Measurements from ENCODE around the gene SCGB1D1. TPM values are rescaled to one million over a fixed set of nuclear protein-coding genes. Genes with fewer than 3 reads are reported as not detected.

Gene SCGB1D1
- total and polyA plus RNA-seq, 2 experiments from 2014 or later, result not detected

DNA sequence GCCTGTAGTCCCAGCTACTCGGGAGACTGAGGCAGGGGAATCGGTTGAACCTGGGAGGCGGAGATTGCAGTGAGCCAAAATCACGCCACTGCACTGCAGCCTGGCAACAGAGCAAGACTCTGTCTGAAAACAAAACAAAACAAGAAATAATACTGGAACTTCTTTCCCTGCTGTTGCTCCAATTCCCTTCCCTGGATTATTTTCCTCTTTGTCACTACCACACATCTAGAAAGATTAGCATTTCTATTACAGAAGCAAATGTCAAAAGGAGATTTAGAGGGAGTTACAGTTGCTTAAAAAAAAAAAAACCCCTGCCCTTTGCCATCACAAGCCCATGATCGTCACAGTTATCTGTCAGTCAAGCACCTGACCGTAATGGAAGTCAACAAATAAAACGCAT, 17.7 kb upstream of the SCGB1D1 start (continued):
- TF ChIP-seq, protein P1, sequence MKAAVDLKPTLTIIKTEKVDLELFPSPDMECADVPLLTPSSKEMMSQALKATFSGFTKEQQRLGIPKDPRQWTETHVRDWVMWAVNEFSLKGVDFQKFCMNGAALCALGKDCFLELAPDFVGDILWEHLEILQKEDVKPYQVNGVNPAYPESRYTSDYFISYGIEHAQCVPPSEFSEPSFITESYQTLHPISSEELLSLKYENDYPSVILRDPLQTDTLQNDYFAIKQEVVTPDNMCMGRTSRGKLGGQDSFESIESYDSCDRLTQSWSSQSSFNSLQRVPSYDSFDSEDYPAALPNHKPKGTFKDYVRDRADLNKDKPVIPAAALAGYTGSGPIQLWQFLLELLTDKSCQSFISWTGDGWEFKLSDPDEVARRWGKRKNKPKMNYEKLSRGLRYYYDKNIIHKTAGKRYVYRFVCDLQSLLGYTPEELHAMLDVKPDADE (IDR thresholded peaks at IDR 0.05), result no peak
- TF ChIP-seq POLR2AphosphoS5 (IDR thresholded peaks at IDR 0.05; ENCODE audit: low read depth) (no peak), JUNB (IDR thresholded peaks at IDR 0.05; ENCODE audit: unreplicated experiment) (no peak), ZNF114 (CRISPR knock-in tag; IDR thresholded peaks at IDR 0.05) (no peak), EZH2phosphoT487 (IDR thresholded peaks at IDR 0.05; ENCODE audit: unreplicated experiment) (no peak), NANOG (IDR thresholded peaks at IDR 0.05; ENCODE audit: borderline replicate concordance) (no peak), STAT1 (IDR thresholded peaks at IDR 0.05; ENCODE audit: unreplicated experiment) (no peak)

DNA sequence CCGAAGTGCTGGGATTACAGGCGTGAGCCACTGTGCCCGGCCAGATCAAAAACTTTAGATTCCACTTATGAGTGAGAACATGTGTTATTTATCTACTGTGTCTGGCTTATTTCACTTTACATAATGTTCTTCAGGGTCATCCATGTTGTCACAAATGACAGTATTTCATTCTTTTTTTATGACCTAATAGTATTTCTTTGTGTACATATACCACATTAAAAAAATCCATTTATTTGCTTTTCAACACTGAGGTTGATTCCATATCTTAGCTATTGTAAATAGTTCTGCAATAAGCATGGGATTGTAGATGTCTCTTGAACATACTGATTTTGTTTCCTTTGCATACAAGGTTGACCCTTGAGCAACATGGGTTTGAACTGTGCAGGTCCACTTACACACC, 13.2 kb upstream of the SCGB1D1 start:
- H3K9me2 ChIP-seq (ENCODE audit: insufficient read depth), result no peaks in the 10 kb centered on the region
- ATAC-seq, result no peak
- H3K36me3 Mint-ChIP-seq (ENCODE audit: low read depth), result no peaks in the 10 kb centered on the region
- no peak for TF ChIP-seq EZH2phosphoT487 (IDR thresholded peaks at IDR 0.05; ENCODE audit: unreplicated experiment)
- no peak for TF ChIP-seq NANOG (IDR thresholded peaks at IDR 0.05; ENCODE audit: borderline replicate concordance)
- no peak for TF ChIP-seq EZH2 (IDR thresholded peaks at IDR 0.05; ENCODE audit: low read depth, unreplicated experiment)
- TF ChIP-seq, protein P2, sequence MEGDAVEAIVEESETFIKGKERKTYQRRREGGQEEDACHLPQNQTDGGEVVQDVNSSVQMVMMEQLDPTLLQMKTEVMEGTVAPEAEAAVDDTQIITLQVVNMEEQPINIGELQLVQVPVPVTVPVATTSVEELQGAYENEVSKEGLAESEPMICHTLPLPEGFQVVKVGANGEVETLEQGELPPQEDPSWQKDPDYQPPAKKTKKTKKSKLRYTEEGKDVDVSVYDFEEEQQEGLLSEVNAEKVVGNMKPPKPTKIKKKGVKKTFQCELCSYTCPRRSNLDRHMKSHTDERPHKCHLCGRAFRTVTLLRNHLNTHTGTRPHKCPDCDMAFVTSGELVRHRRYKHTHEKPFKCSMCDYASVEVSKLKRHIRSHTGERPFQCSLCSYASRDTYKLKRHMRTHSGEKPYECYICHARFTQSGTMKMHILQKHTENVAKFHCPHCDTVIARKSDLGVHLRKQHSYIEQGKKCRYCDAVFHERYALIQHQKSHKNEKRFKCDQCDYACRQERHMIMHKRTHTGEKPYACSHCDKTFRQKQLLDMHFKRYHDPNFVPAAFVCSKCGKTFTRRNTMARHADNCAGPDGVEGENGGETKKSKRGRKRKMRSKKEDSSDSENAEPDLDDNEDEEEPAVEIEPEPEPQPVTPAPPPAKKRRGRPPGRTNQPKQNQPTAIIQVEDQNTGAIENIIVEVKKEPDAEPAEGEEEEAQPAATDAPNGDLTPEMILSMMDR (conservative IDR thresholded peaks at IDR 0.05; ENCODE audit: low read depth in 2 of 2), result no peak
- TF ChIP-seq, protein P3, sequence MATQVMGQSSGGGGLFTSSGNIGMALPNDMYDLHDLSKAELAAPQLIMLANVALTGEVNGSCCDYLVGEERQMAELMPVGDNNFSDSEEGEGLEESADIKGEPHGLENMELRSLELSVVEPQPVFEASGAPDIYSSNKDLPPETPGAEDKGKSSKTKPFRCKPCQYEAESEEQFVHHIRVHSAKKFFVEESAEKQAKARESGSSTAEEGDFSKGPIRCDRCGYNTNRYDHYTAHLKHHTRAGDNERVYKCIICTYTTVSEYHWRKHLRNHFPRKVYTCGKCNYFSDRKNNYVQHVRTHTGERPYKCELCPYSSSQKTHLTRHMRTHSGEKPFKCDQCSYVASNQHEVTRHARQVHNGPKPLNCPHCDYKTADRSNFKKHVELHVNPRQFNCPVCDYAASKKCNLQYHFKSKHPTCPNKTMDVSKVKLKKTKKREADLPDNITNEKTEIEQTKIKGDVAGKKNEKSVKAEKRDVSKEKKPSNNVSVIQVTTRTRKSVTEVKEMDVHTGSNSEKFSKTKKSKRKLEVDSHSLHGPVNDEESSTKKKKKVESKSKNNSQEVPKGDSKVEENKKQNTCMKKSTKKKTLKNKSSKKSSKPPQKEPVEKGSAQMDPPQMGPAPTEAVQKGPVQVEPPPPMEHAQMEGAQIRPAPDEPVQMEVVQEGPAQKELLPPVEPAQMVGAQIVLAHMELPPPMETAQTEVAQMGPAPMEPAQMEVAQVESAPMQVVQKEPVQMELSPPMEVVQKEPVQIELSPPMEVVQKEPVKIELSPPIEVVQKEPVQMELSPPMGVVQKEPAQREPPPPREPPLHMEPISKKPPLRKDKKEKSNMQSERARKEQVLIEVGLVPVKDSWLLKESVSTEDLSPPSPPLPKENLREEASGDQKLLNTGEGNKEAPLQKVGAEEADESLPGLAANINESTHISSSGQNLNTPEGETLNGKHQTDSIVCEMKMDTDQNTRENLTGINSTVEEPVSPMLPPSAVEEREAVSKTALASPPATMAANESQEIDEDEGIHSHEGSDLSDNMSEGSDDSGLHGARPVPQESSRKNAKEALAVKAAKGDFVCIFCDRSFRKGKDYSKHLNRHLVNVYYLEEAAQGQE (IDR thresholded peaks at IDR 0.05; ENCODE audit: unreplicated experiment), result no peak
- TF ChIP-seq, protein P4, sequence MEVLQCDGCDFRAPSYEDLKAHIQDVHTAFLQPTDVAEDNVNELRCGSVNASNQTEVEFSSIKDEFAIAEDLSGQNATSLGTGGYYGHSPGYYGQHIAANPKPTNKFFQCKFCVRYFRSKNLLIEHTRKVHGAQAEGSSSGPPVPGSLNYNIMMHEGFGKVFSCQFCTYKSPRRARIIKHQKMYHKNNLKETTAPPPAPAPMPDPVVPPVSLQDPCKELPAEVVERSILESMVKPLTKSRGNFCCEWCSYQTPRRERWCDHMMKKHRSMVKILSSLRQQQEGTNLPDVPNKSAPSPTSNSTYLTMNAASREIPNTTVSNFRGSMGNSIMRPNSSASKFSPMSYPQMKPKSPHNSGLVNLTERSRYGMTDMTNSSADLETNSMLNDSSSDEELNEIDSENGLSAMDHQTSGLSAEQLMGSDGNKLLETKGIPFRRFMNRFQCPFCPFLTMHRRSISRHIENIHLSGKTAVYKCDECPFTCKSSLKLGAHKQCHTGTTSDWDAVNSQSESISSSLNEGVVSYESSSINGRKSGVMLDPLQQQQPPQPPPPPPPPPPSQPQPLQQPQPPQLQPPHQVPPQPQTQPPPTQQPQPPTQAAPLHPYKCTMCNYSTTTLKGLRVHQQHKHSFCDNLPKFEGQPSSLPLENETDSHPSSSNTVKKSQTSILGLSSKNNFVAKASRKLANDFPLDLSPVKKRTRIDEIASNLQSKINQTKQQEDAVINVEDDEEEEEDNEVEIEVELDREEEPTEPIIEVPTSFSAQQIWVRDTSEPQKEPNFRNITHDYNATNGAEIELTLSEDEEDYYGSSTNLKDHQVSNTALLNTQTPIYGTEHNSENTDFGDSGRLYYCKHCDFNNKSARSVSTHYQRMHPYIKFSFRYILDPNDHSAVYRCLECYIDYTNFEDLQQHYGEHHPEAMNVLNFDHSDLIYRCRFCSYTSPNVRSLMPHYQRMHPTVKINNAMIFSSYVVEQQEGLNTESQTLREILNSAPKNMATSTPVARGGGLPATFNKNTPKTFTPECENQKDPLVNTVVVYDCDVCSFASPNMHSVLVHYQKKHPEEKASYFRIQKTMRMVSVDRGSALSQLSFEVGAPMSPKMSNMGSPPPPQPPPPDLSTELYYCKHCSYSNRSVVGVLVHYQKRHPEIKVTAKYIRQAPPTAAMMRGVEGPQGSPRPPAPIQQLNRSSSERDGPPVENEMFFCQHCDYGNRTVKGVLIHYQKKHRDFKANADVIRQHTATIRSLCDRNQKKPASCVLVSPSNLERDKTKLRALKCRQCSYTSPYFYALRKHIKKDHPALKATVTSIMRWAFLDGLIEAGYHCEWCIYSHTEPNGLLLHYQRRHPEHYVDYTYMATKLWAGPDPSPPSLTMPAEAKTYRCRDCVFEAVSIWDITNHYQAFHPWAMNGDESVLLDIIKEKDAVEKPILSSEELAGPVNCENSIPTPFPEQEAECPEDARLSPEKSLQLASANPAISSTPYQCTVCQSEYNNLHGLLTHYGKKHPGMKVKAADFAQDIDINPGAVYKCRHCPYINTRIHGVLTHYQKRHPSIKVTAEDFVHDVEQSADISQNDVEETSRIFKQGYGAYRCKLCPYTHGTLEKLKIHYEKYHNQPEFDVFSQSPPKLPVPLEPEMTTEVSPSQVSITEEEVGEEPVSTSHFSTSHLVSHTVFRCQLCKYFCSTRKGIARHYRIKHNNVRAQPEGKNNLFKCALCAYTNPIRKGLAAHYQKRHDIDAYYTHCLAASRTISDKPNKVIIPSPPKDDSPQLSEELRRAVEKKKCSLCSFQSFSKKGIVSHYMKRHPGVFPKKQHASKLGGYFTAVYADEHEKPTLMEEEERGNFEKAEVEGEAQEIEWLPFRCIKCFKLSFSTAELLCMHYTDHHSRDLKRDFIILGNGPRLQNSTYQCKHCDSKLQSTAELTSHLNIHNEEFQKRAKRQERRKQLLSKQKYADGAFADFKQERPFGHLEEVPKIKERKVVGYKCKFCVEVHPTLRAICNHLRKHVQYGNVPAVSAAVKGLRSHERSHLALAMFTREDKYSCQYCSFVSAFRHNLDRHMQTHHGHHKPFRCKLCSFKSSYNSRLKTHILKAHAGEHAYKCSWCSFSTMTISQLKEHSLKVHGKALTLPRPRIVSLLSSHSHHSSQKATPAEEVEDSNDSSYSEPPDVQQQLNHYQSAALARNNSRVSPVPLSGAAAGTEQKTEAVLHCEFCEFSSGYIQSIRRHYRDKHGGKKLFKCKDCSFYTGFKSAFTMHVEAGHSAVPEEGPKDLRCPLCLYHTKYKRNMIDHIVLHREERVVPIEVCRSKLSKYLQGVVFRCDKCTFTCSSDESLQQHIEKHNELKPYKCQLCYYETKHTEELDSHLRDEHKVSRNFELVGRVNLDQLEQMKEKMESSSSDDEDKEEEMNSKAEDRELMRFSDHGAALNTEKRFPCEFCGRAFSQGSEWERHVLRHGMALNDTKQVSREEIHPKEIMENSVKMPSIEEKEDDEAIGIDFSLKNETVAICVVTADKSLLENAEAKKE (CRISPR knock-in tag; IDR thresholded peaks at IDR 0.05), result no peak
- no peak for TF ChIP-seq STAT1 (IDR thresholded peaks at IDR 0.05; ENCODE audit: unreplicated experiment)
- TF ChIP-seq ZNF331 (CRISPR knock-in tag; IDR thresholded peaks at IDR 0.05; ENCODE audit: low read depth), result no peak
- TF ChIP-seq CREB1 (CRISPR knock-in tag; IDR thresholded peaks at IDR 0.05; ENCODE audit: low read depth), result no peak
- TF ChIP-seq JUNB (IDR thresholded peaks at IDR 0.05; ENCODE audit: unreplicated experiment), result no peak
- no peak for TF ChIP-seq POLR2AphosphoS5 (IDR thresholded peaks at IDR 0.05; ENCODE audit: low read depth)

More for the DNA sequence above, 13.2 kb upstream of the SCGB1D1 start:
- Histone ChIP-seq H3K27me3 (ENCODE audit: insufficient read depth) (no peaks in the 10 kb centered on the region), H3K4me2 (no peak overlapping the region), H3K4me3 (no peak overlapping the region), H3K4me1 (ENCODE audit: insufficient read depth) (no peaks in the 10 kb centered on the region), H3K27ac (ENCODE audit: low read depth) (no peak overlapping the region), H3K79me2 (replicated peaks; ENCODE audit: insufficient read depth) (no peaks in the 10 kb centered on the region), H3F3A (replicated peaks; ENCODE audit: low read depth) (no peaks in the 10 kb centered on the region), H2AFZ (no peak overlapping the region), H3K36me3 (ENCODE audit: insufficient read depth) (no peaks in the 10 kb centered on the region), H4K20me1 (replicated peaks; ENCODE audit: insufficient read depth) (no peaks in the 10 kb centered on the region)
- H3K4me3 Mint-ChIP-seq, result no peak overlapping the region
- H3K27ac Mint-ChIP-seq, result no peak overlapping the region
- no peak for DNase-seq (ENCODE audit: low spot score)
- no peaks in the 10 kb centered on the region for H3K4me1 Mint-ChIP-seq
- H3K9me3 Mint-ChIP-seq, result no peaks in the 10 kb centered on the region; the same call in 2 of the 3 replicates
- H3K27me3 Mint-ChIP-seq (ENCODE audit: insufficient read depth, low read depth, poor library complexity), result peaks cover 2% of the 10 kb centered on the region

All from GM23338 (cell line).